GM18951 (cell line): ENCODE results near the gene PXT1.
"Not testable (repeated sequence)": the region's sequence is repeated elsewhere in the genome, so short reads cannot be mapped to it uniquely, and the experiment has no call there.

Experiments used
- POLR2A ChIP-seq: IDR thresholded peaks from 4 replicates; pipeline ENCODE4 v1.6.1; 2011; ENCODE audit warnings: mild to moderate bottlenecking; ENCODE audit not compliant: insufficient read length, insufficient read depth; ENCODE audit errors: extremely low read depth
- in situ Hi-C: fragments of 300-500 bp; cut with MboI; formaldehyde crosslinking; loops from one replicate; pipeline ENCODE4 v1.12.0; 2022; ENCODE audit warnings: low sequenced_read_pairs, mixed read lengths, inconsistent platforms; ENCODE audit not compliant: unreplicated experiment

PXT1 gene

GRCh38 chr6:36432151-36432671, 10.4 kb downstream of the PXT1 start:
- TF ChIP-seq POLR2A = no peak
- in situ Hi-C loops = no loop called here

DNA sequence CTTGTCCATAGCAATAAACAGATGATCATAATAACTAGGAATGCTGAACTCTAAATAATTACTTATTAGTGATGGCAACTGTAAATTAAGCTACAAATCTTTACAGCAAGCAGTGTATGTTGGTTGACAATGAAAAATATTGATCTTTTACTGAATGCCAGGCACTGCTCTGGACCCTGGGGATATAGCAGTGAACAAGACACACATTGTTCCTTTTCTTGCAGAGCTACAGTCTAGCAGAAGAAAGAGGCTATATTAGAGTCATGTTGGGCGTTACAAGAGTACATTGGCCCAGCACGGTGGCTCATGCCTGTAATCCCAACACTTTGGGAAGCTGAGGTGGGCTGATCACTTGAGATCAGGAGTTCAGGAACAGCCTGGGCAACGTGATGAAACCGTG, 11.5 kb downstream of the PXT1 start:
- in situ Hi-C loops = no loop called here
- no peak for TF ChIP-seq POLR2A

- in situ Hi-C loops = no loop called here
- no peak for TF ChIP-seq POLR2A
Measured at GRCh38 chr6:36430351-36430750, 12.3 kb downstream of the PXT1 start.

DNA sequence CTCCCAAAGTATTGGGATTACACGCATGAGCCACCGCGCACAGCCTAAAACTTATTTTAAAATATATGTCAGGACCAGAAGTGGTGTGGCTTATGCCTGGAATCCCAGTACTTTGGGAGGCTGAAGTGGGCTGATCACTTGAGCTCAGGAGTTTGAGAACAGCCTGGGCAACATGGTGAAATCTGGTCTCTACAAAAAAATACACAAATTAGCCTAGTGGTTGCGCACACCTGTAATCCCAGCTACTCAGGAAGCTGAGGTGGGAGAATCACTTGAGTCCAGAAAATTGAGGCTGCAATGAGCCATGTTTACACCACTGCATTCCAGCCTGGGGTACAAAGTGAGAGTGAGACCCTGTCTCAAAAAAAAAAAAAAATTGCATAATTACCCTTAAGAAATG, 13.7 kb downstream of the PXT1 start:
- TF ChIP-seq POLR2A = no peak
- in situ Hi-C loops = no loop called here

- in situ Hi-C loops = no loop called here
- TF ChIP-seq POLR2A = no peak
Measured at GRCh38 chr6:36426622-36427021, 16.0 kb downstream of the PXT1 start.

GRCh38 chr6:36423101-36423824, 19.4 kb downstream of the PXT1 start:
- in situ Hi-C loops = no loop called here

GRCh38 chr6:36422714-36423100, 19.9 kb downstream of the PXT1 start:
- TF ChIP-seq POLR2A = no peak
- in situ Hi-C loops = no loop called here

More at GRCh38 chr6:36423101-36423824, 19.4 kb downstream of the PXT1 start:
- peak; percentile 92 for TF ChIP-seq POLR2A

DNA sequence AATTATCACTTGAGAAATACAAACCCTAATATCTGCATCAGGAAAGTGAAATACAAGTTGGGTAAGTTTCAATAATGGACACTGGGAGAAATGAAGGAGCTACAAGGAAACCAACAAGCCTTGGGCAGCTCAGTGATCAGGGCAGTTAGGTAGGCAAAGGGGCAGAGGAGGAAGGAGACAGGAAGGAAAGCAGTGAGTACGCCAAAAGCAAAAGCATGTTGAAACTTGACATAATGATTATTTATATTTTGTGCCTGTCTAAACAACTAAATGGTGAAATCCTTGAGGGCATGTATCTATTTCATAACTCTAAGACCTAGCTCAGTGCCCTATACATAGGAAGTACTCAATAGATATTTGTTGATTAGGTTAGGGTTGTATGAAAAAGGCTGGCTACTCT, 23.3 kb downstream of the PXT1 start:
- in situ Hi-C loops = no loop called here
- no peak for TF ChIP-seq POLR2A

DNA sequence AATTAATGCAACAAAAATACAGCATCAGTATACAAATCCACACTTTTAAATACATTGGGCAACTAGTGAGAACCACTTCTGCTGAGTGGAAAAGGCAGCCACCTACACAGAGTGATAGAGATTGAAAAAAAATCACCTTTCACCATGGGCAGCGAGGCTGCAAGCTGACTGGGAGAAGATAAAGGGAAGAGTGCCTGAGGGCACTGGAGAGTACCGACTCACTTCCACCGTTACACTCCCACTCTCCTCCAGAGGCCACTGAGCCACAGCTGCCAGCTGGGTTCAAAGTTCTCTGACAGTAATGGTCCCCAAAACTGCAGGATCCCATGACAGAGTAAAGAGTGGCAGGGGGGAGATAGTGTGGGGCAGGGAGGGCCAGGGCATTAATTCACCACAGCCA, 24.1 kb downstream of the PXT1 start:
- in situ Hi-C loops = no loop called here
- no peak for TF ChIP-seq POLR2A

DNA sequence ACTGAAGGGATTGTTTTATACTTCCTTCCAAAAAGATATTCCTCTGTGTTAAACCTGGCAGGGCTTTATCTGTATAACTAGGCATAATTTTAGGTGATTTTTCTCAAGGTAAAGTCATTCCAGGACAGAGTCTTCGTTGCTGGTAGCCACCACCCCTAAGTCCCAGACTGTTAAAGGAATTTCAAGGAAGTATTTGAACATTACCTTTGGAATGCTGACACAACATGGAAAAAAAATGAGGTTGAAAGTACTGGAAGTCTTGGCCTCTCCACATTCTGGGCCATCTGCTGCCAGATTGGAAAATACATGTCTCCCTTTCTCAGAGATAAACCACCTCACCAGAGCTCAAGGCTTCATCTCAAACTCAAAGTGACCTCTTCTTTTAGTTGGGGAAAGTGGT, 28.2 kb downstream of the PXT1 start:
- TF ChIP-seq POLR2A = no peak

DNA sequence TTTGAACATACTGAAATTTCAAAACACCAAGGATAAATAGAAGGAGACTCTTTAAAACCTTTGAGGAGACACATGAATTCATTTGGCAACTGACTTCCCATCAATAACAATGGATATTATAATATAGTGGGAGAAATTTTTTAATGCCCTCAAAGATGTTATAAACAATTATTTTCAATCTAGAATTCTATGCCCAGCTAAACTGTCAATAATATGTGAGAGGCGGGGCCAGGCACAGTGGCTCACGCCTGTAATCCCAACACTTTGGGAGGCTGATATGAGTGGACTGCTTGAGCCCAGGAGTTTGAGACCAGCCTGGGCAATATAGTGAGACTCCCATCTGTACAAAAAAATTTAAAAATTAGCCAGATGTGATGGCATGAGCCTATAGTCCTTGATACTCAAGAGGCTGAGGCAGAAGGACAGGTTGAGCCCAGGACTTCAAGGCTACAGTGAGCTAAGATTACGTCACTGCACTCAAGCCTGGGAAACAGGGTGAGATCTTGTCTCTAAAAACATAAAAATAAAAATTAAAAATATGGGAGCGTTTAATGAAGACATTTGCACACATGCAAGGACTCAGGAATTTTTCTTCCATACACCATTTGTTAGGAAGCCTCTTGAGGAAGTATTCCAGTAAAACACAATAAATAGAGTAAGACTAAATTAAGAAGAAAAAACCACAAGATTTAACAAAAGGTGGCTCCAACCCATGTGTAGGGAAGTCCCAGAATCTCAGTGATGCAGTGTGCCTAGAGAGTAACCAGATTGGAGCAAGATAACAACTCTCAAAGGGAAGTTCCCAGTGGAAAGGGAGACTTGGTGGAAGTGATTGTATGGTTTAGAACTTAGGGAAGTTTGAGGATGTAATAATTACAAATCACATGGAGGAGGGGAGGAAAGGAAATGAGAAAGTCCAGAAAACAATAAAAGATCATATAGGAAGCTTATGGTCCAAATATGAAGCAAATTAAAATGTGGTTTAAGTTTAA, 28.9 kb downstream of the PXT1 start:
- TF ChIP-seq POLR2A = no peak
- in situ Hi-C loops = no loop called here

More for the DNA sequence above, 28.2 kb downstream of the PXT1 start:
- in situ Hi-C loops = no loop called here

DNA sequence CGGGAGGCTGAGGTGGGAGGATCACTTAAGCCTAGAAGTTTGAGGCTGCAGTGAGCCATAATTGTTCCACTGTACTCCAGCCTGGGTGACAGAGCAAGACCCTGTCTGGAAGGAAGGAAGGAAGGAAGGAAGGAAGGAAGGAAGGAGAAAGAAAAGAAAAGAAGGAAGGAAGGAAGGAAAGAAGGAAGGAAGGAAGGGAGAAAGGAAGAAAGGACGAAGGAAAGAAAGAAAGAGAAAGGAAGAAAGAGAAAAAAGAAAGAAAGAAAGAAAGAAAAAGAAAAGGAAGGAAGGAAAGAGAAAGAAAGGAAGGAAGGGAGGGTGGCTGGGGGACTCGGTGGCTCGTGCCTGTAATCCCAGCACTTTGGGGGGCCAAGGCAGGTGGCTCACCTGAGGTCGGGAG, 32.9 kb downstream of the PXT1 start:
- in situ Hi-C loops = not testable (repeated sequence)

- TF ChIP-seq POLR2A = no peak
Measured at GRCh38 chr6:36404164-36404563, 38.5 kb downstream of the PXT1 start.

More at GRCh38 chr6:36404164-36404563, 38.5 kb downstream of the PXT1 start:
- in situ Hi-C loops = no loop called here
